Stomach (tissue), 4 donors: ENCODE data around the gene SNN.

Source experiments
- CTCF ChIP-seq, 7 experiments: fragments of 450-650 bp in 4 of 7; fragments of 200-600 bp in 3 of 7; sonication (generic) in 3 of 7; IDR thresholded peaks; one replicate each; pipeline ENCODE4 v1.5.1; 2016 to 2019; ENCODE audit warnings: antibody characterized with exemption in 7 of 7, control low read depth in 2 of 7, mild to moderate bottlenecking in 1 of 7
- EP300 ChIP-seq: sonication (generic); formaldehyde crosslinking; IDR thresholded peaks from one replicate; pipeline ENCODE4 v1.6.1; 2017; ENCODE audit warnings: antibody characterized with exemption
- POLR2A ChIP-seq, 4 donors: fragments of 450-650 bp; IDR thresholded peaks; one replicate each; pipeline ENCODE4 v1.6.1; 2016; ENCODE audit warnings: antibody characterized with exemption in 4 of 4, control low read depth in 2 of 4, mild to moderate bottlenecking in 1 of 4, moderate library complexity in 1 of 4

- TF ChIP-seq CTCF (IDR thresholded peaks at IDR 0.05) (no peak), POLR2A (IDR thresholded peaks at IDR 0.05) (no peak), EP300 (no peak)
Observed at GRCh38 chr16:11629071-11630030, 38.9 kb upstream of the SNN start.
